Subcutaneous adipose tissue (tissue), 4 donors: ENCODE measurements around the gene FIZ1. TPM values are rescaled to one million over a fixed set of nuclear protein-coding genes. Genes with fewer than 3 reads are reported as not detected.

Source experiments
- total RNA-seq, 4 donors: library from RNA; depleted of rRNA; stranded (reverse); fragments of >200 nt; gene quantifications; one replicate each; pipeline ENCODE4 v1.1.0, GENCODE V29; 2016
- TF ChIP-seq, protein P1 (sequence below): fragments of 450-650 bp; IDR thresholded peaks from one replicate; pipeline ENCODE4 v1.5.1; 2016; ENCODE audit warnings: low read depth, mild to moderate bottlenecking, control low read depth, antibody characterized with exemption, moderate library complexity

Gene FIZ1
- total RNA-seq, 4 donors from 2014 or later: 1.8 to 12.1 (median 2.7) TPM

GRCh38 chr19:55543567-55543966 is 55.8 kb downstream of the FIZ1 start:
- TF ChIP-seq, protein P1, sequence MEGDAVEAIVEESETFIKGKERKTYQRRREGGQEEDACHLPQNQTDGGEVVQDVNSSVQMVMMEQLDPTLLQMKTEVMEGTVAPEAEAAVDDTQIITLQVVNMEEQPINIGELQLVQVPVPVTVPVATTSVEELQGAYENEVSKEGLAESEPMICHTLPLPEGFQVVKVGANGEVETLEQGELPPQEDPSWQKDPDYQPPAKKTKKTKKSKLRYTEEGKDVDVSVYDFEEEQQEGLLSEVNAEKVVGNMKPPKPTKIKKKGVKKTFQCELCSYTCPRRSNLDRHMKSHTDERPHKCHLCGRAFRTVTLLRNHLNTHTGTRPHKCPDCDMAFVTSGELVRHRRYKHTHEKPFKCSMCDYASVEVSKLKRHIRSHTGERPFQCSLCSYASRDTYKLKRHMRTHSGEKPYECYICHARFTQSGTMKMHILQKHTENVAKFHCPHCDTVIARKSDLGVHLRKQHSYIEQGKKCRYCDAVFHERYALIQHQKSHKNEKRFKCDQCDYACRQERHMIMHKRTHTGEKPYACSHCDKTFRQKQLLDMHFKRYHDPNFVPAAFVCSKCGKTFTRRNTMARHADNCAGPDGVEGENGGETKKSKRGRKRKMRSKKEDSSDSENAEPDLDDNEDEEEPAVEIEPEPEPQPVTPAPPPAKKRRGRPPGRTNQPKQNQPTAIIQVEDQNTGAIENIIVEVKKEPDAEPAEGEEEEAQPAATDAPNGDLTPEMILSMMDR: no peak

- TF ChIP-seq, protein P1: no peak
Measured at GRCh38 chr19:55542292-55542855, 56.9 kb downstream of the FIZ1 start.

Other genes starting within 250 kb of the FIZ1 start
- not detected for gene COX6B2, start 244.8 kb downstream of the FIZ1 start, total RNA-seq
- not detected for gene GARIN5B, start 236.3 kb downstream of the FIZ1 start, total RNA-seq
- gene IL11, start 229.1 kb downstream of the FIZ1 start, total RNA-seq: not detected
- not detected for gene TMEM190, start 222.7 kb downstream of the FIZ1 start, total RNA-seq
- 1 to 10 TPM in 1 of 4 donors, under 1 TPM in 1, not detected in 2; 0.44 to 2.8 TPM for gene TMEM238, start 215.2 kb downstream of the FIZ1 start, total RNA-seq
- gene RPL28, start 213.6 kb downstream of the FIZ1 start, total RNA-seq: 100 to 1,000 TPM; 283 to 590 (median 367) TPM
- gene UBE2S, start 191.7 kb downstream of the FIZ1 start, total RNA-seq: 10 to 100 TPM in 1 of 4 donors, 1 to 10 TPM in 3; 4.1 to 12.8 (median 8.6) TPM
- under 1 TPM in 1 of 4 donors, not detected in 3; 0.16 TPM for gene SHISA7, start 156.2 kb downstream of the FIZ1 start, total RNA-seq
- 10 to 100 TPM; 38.2 to 62.4 (median 45.7) TPM for gene ISOC2, start 137.9 kb downstream of the FIZ1 start, total RNA-seq
- not detected for gene C19orf85, start 134.8 kb downstream of the FIZ1 start, total RNA-seq
- gene ZNF628, start 122.9 kb downstream of the FIZ1 start, total RNA-seq: 1 to 10 TPM in 3 of 4 donors, under 1 TPM in 1; 0.88 to 2.6 (median 2.3) TPM
- gene NAT14, start 114.3 kb downstream of the FIZ1 start, total RNA-seq: 1 to 10 TPM; 1.0 to 2.3 (median 1.6) TPM
- 10 to 100 TPM in 2 of 4 donors, 1 to 10 TPM in 2; 2.1 to 16.7 (median 9.1) TPM for gene SSC5D, start 111.1 kb downstream of the FIZ1 start, total RNA-seq
- gene SBK2, start 62.4 kb downstream of the FIZ1 start, total RNA-seq: not detected
- not detected for gene SBK3, start 54.0 kb downstream of the FIZ1 start, total RNA-seq
- 1 to 10 TPM in 1 of 4 donors, under 1 TPM in 2, not detected in 1; 0.51 to 5.3 (median 0.66) TPM for gene ZNF579, start 18.7 kb downstream of the FIZ1 start, total RNA-seq
- gene ZNF524, start 771 bp upstream of the FIZ1 start, total RNA-seq: 10 to 100 TPM in 3 of 4 donors, 1 to 10 TPM in 1; 3.8 to 33.5 (median 26.4) TPM
- 1 to 10 TPM; 1.8 to 8.9 (median 3.6) TPM for gene ZNF865, start 6.1 kb upstream of the FIZ1 start, total RNA-seq
- gene ZNF784, start 25.0 kb upstream of the FIZ1 start, total RNA-seq: 1 to 10 TPM; 1.3 to 6.0 (median 2.3) TPM
- gene ZNF580, start 41.5 kb upstream of the FIZ1 start, total RNA-seq: 10 to 100 TPM in 3 of 4 donors, 1 to 10 TPM in 1; 5.9 to 35.4 (median 12.3) TPM
- gene ZNF581, start 44.1 kb upstream of the FIZ1 start, total RNA-seq: 10 to 100 TPM in 3 of 4 donors, 1 to 10 TPM in 1; 6.4 to 25.5 (median 19.0) TPM
- gene CCDC106, start 48.7 kb upstream of the FIZ1 start, total RNA-seq: 10 to 100 TPM in 1 of 4 donors, 1 to 10 TPM in 3; 1.8 to 24.1 (median 8.4) TPM
- gene U2AF2, start 55.5 kb upstream of the FIZ1 start, total RNA-seq: 10 to 100 TPM; 51.8 to 96.8 (median 72.5) TPM
- gene EPN1, start 75.7 kb upstream of the FIZ1 start, total RNA-seq: 100 to 1,000 TPM in 1 of 4 donors, 10 to 100 TPM in 3; 27.6 to 118 (median 59.7) TPM
- gene NLRP9, start 138.9 kb upstream of the FIZ1 start, total RNA-seq: not detected
- not detected for gene RFPL4A, start 159.6 kb upstream of the FIZ1 start, total RNA-seq
- gene RFPL4AL1, start 169.6 kb upstream of the FIZ1 start, total RNA-seq: not detected
- not detected for gene NLRP11, start 232.5 kb upstream of the FIZ1 start, total RNA-seq
- not detected for gene NLRP4, start 237.0 kb upstream of the FIZ1 start, total RNA-seq